Stimulated activated CD4-positive, alpha-beta T cell treated with anti-CD3 and anti-CD28 coated beads, TNF-alpha, amount 100 ng/mL, for 4 hours (primary cell): ENCODE results near the gene SLC4A2.

Source experiments
- DNase-seq, 3 experiments: peaks; one replicate each; pipeline ENCODE4 v3.0.0-alpha.2; 2020; ENCODE audit warnings: low read depth in 3 of 3

The SLC4A2 gene

DNA sequence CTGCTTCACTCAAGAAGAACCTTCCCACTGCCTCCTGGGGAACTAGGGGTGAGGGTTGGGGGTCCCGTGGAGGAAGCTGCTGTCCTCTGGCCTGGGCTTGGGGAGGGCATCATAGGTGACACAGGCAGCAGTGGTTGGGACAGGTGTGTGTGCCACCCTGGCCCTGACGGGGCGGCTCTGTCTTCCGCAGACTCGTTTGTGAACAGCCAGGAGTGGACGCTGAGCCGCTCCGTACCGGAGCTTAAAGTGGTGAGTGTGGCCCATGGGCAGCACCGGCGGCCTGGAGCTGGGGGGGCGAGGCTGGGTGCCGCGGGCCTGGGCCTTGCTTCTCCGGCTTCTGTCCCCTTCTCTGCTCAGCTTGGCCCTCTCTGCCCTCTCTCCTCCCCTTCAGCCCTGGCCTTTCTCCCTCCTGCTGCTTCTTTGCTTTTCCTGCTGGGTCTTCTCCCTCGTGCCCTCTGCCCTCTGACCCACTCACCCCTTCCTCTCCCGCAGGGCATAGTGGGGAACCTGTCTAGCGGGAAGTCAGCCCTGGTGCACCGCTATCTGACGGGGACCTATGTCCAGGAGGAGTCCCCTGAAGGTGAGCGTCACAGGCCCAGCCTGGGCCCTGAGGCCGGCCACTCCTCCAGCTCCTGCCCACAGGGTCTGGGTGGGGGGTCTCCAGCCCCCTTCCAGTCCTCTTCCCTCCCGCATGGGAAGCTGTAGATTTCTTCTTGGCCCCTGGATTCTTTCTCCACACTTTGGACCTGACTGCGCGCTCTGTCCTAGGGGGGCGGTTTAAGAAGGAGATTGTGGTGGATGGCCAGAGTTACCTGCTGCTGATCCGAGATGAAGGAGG, 57.4 kb downstream of the SLC4A2 start:
- no peak for DNase-seq

DNA sequence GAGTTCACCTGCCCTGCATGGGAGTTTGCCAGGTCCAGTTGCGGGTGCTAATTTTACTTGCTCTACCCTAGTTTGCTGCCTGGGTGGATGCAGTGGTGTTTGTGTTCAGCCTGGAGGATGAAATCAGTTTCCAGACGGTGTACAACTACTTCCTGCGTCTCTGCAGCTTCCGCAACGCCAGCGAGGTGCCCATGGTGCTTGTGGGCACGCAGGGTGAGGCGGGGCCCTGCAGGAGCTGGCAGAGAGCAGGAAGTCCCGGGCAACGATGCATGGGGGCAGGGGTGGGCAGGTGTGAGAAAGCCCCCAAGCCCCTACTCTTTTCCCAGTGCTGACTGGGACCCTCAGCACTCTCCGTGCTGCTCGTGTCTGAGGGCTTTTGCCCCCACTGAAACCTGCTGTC, 58.2 kb downstream of the SLC4A2 start:
- DNase-seq = peak in 1 of 3 experiments; percentile 23

DNA sequence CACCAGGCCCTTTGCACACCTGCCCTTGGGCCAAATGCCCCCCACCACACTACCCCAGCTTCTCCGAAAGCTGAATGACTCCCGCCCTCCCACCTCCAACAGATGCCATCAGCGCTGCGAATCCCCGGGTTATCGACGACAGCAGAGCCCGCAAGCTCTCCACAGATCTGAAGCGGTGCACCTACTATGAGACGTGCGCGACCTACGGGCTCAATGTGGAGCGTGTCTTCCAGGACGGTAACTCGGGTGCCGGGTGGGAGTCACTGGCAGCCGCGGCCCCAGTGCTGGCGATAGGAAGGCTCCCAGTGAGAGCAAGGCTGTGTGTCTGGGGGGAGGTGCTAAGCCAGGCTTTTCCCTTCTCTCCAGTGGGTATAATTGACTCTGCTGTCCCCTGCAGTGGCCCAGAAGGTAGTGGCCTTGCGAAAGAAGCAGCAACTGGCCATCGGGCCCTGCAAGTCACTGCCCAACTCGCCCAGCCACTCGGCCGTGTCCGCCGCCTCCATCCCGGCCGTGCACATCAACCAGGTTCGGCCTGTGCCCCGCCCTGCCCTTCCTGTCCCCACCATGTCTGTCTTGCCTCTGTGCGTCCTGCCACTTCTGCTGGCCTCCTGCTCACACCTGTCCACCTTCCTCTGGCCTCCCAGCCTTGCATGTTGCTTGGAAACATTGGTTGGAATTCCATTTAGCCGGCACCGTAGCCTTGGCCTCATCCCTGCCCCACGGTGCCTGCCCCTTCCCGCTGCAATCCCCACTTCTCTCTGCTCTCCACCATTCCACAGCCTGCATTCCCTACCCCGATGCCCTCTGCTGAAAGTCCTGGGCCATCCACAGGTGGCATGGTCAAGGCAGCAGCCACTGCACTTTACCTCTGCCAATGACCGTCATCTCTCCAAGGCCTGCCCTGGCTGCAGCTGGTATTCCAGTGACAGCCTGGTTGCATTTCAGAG, 59.0 kb downstream of the SLC4A2 start:
- DNase-seq = no peak

DNA sequence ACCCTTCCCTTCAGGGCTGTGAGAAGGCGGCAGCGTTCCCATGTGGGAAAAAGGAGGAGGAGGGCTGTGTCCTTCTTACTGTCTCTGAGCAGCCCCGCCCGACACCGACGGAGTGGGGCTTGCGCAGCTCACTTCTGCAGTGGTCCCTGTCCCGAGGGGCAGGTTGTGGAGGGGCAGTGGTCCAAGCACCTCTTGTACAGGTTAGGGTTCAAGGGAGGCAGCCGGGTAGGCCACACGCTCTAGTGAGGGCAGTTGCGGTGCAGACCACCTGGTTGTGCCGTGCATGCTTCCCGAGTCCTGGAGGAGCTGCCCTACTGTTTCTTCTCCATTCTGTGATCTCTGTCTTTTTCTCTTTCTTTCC, 59.6 kb downstream of the SLC4A2 start:
- no peak for DNase-seq

DNA sequence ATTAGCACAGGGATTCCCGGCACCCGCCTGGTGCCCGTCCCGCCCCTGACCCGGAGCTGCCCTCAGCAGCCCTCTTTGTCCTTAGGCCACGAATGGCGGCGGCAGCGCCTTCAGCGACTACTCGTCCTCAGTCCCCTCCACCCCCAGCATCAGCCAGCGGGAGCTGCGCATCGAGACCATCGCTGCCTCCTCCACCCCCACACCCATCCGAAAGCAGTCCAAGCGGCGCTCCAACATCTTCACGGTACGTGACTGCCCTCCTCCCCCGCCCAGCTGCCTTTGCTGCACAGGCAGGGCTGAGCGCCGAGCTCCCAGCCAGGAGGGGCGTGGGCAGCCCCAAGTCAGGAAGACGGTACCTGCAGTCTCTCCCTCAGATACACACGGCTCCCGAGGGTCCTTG, 60.5 kb downstream of the SLC4A2 start:
- no peak for DNase-seq

DNA sequence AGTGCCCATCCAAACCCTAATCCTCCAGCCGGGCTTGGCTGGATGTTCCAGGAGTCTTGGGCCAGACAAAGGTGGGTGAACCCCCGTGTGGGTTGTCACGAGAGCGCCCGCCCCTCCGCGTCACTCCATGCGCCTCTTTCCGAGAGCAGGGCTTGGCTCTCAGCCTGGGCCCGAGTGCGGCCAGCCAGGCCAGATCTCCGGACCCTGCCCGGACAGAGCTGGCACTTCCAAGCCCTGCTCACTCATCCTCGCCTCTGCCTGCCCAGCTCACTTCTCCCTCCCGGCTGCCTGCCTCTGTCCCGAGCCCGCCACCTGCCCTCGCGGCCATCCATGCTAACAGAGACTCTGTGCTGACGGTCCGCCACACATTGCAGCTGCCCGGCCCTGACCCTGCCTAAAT, 61.5 kb downstream of the SLC4A2 start:
- DNase-seq = no peak

DNA sequence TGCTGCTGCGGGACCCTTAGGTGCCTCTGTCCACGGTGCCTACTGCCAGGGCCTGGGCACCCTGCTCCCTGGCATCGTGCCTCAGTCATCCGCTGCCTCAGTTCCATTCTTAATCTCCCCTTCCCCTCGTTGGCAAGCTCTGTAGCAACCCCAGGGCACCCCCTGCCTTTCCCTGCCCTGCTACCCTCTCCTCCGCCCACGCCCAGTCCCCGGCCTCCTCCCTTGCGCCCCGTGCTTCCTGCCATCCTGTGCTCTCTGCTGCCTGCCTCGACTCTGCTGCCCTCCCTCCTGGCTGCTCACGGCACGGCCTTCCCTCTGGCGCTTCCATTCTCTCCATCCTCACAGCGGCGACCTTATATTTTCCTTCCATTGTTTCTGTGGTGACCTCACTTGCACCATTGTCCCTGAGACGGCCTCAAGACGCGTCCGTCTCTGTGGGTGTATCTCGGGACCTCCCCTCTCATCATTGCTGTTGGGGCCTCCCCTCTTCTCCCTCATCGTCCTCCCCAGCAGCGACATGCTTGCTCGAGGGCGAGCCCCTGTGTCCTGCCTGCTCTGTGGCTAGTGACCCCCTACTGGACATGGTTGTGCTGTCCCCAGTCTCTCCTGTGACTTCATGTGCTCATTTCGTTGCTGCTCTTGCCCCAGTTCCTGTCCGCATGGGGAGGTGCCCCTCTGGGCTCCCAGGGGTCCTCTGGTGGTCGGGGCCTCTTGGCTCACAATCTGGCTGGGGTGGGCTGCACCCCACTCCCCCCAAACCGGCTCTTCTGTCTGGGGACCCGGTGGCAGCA, 62.2 kb downstream of the SLC4A2 start:
- no peak for DNase-seq

DNA sequence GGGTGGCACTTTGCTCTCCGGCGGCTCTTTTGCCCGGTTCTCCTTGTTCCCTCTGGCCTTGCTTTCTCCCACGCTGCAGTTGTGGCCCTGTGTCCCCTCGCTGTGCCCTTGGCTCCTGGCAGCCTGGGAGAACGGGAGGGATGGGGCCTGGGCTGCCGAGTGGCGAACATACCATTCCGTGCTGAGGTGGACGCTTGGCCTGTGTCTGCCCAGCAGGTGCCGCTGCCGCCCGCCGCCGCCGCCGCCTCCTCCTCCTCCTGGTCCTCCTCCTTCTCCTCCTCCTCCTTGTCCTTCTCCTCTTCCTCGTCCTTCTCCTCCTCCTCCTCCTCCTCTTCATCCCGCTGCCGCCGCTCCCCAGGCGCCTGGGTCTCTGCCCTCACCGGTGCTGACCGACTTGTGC, 62.9 kb downstream of the SLC4A2 start:
- DNase-seq = no peak

DNA sequence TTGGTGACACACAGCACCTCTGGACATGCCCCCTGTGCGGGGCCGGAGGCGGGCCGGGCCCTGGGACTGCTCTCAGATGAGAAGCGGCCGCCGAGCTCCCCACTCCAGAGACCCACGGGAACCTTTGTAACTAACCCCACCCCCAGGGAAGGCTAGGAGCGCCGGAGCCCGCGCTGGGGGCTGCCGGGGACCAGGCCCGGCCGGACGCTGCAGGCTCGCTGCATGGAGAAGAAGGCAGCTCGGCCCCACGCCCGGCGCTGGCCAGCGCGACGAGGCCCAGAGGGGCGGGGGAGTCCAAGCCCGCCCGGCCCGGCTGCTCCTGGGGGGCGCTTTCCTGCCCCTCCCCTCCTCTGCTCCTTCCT, 63.4 kb downstream of the SLC4A2 start:
- DNase-seq = no peak

DNA sequence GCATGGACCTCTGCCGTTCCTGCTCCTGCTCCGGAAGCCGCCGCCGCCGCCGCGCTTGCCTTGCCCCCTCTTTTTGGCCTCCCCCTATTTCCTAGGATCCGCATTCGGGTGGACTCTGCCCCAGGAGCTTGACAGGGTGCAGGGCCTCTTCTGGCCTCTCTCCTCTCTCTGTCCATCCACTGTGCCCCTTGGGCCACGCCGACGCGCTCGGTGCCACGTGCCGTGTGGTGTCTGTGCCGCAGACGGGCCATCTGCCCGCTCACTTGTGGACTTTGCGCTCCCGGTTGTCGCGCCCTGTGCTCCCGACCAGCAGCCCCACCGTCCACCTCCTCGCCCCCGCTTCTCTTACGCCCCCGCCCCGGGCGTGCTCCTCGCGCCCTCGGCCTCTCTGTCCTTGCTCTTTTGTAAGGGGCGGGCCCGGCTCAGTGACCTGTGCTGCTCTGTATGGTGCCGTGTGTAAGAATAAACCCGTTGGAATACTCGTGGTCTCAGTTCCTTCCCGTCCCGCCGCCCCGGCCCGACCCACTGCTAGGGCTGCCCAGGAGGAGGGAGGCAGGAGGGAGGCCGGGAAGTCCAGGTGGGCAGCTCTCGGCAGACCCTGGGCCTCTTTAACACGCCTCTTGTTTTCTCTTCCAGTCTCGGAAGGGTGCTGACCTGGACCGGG, 63.9 kb downstream of the SLC4A2 start:
- no peak for DNase-seq

DNA sequence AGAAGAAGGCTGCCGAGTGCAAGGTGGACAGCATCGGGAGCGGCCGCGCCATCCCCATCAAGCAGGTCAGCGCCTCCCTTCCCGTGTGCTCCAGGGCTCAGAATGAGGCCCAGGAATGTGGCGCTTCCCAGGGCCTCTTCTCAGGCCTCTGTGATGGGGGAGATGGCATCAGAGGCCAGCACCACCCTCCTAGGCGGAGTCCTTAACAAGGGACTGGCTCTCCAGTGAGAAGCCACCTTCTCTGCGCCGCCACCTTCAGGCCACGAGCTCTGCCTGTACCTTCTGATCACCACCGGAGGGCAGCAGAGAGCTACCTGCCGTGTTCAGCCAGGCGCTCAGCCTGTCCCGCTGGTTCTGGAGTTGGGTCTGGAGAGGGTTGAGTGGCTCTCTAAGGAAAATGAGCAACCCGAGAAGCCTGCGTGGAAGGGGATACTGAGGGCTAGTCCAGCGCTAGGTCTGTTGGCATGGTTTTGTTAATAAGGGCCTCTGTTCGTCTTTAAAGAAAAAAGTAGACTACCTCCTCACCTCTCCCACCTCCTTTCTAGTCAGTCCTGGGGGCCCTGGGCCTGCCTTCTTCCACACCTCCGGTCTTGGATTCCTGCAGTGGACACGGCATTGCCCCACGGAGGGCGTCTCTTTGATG, 64.6 kb downstream of the SLC4A2 start:
- DNase-seq = peak; percentile 62 to 71 (median 67)

DNA sequence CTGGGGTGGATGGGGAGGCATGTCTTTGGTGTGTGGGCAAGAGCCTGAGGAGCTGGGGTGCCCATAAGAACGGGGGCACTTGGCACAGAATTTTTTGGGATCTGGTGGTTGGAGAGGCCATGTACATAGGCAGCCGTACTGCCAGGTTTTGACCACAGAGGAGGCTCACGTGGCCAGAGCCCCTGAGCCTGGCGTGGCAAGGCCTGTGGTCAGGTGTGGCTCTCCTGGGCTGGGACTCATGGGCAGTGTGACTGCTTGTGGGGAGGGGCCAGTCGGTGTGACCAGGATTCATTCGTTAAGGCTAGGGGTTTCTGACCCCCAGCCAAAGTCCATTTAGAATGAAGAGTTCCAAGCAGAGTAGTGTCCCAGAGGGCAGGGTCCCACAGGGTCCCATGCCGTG, 65.1 kb downstream of the SLC4A2 start:
- DNase-seq = no peak

DNA sequence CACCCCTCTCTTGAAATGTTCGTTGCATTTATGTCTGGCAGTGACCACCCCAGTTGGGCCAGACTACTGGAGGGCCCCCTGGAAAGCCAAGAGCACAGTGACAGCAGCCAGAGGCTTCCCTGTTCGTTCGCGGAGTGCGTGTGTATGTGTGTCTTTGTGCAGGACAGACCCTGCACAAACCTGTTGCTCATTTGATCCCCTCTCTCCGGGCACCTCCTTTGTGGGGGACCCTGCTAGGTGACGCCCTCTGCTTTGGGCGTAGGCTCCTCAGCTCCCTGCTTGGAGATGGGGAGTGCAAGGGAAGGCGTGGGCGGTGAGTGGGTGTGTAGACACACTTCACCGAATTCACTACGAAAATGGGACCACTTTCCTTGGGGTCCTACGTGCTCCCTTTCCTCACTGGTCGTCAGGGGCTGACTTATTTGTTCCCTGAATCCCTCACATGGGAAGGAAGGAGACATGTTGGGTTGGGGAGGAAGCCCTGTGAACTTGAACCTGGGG, 65.6 kb downstream of the SLC4A2 start:
- no peak for DNase-seq

DNA sequence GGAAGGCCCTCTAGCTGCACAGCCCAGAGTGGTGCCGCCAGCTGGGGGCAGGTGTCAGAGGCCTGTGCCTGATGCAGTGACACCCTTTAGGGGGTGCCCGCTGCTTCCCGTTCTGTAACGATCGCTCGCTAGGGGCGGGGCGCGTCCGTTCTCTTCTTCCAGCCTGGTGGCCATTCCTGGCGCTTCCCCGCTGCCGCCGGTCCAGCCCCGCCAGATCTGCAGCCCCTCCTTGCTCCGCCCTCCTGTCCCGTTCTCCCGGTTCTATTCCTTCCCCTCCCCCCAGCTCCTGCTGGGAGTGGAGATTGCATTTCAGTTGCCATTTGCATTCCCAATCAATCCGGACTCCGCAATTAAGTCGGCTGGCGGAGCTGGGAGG, 66.1 kb downstream of the SLC4A2 start:
- DNase-seq = no peak

DNA sequence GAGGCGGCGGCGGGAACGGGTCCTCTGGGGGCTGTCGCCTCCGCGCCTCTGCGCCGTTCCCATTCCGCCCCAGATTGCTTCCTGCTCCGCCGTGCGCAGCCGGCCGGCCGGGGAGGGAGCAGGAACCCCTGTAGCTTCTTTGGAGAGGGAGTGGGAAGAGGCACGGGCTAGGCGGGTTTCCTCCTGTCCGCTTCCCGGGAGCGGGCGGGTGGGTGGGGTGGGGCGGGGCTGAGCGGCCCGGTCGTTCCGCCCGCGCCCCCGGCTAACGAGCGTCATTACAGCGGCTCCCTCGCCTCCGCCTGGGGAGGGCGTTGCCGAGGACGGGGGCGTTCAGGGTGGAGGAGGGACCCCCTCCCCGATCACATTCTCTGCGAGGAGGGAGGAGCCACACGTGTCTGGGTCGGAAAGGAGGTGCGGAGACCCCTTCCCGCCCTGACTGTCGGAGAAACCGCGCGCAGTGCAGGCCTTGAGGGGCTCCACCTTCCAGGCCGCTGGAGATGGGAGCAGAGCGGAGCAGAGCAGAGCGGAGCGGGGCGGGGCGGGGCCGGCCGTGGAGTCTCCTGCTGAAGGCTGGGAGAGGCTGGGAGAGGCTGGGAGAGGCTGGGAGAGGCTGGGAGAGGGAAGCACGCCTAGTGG, 66.6 kb downstream of the SLC4A2 start:
- DNase-seq = no peak
